Amygdala (tissue), 56 donors: ENCODE data around the gene NSUN4.
"Not testable (repeated sequence)": the region's sequence is repeated elsewhere in the genome, so short reads cannot be mapped to it uniquely, and the experiment has no call there.

Experiments
- DNase-seq, 56 donors: peaks; one replicate each; lab custom pipeline; 2025; lab: John Stamatoyannopoulos, UW

The NSUN4 gene

DNA sequence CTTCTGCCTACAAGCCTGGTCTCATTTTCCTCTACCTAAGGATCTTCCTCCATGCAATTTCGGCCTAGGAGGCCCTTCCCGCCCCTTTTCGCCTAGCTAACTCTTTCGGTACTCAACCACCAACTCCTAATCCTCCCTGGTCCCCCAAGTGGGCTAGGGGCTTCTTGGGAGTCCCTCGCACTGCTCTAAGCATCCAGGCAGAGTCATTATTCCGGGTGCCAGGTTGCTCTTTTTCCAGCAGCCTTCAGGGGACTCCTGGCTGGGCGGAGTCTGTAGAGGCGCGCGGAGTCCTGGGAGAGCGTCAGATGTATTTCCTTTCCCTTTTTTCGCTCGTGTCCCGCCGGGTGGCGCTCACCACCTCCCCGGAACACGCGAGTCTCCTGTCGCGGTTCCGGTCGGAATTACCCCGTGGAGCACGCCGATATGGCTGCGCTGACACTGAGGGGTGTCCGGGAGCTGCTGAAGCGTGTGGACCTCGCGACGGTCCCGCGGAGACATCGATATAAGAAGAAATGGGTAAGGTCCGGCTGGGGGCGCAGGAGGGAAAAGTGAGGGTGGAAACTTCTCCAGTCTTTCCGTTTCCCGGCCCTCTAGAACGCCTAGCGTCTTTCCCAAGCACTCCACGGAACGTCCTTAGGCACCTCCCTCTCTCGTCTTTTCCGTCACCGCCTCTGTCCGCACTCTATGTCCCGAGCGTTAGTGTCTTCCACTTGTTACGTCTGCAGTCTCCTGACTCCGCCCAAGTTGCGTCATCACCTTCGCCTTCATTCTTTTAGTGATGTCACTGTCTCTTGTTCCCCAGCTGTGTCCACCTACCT lies at the start of gene NSUN4:
NSUN4 (plus strand) TSS at position 404 of the 818 bp plus-strand sequence; CDS start at position 424, 20 bp downstream.
- peak; percentile 56 to 95 (median 86) for DNase-seq

- DNase-seq: no peak
Observed at GRCh38 chr1:46295306-46295705, 45.3 kb upstream of the NSUN4 start.

DNA sequence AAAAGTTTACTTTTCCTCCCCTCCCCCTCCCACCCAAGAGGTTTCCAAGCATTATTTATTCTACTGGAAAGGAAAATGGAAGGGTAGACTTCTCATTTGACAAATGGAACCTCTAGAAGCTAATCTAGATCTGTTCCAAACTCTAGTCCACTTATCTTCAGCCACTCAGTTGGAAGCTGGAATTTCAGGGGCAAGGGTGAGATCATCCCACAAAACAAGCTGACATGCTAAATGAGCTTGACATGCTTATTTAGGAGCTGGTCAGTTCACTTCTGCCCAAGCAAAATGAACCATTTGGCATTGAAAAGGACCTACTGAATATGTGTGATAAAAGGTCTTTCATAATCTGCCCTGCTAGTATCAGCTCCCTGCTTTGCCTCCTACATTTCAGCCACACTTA lies 42.2 kb upstream of the NSUN4 start:
- DNase-seq: no peak

GRCh38 chr1:46300673-46301405 lies 39.8 kb upstream of the NSUN4 start:
- no peak for DNase-seq

DNA sequence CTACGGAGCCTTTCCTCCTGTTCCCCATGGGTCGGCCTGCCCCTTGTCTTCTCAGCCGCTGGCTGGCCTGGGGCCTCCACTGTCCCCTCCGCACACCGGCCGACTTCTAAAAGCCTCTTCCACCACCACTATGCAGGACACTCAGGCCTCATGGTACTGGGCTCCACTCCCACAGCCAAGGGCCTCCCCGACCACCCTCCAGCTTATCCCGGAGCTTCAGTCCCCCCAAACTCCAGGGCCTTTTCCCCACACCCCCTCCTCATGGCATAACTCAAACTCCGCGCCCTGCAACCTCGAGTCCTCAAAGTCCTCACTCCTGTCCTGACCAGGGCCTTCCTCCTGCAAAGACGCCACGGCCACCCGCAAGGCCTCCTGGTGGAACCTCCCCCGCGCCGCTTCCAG lies 39.2 kb upstream of the NSUN4 start:
- DNase-seq: peak in 3 of 56 donors; percentile 2 to 27 (median 25)

- DNase-seq: peak in 31 of 56 donors; percentile 10 to 73 (median 46)
Observed at GRCh38 chr1:46301808-46302640, 38.6 kb upstream of the NSUN4 start.

GRCh38 chr1:46302641-46303037 lies 38.0 kb upstream of the NSUN4 start:
- peak in 15 of 56 donors; percentile 22 to 80 (median 61) for DNase-seq

DNA sequence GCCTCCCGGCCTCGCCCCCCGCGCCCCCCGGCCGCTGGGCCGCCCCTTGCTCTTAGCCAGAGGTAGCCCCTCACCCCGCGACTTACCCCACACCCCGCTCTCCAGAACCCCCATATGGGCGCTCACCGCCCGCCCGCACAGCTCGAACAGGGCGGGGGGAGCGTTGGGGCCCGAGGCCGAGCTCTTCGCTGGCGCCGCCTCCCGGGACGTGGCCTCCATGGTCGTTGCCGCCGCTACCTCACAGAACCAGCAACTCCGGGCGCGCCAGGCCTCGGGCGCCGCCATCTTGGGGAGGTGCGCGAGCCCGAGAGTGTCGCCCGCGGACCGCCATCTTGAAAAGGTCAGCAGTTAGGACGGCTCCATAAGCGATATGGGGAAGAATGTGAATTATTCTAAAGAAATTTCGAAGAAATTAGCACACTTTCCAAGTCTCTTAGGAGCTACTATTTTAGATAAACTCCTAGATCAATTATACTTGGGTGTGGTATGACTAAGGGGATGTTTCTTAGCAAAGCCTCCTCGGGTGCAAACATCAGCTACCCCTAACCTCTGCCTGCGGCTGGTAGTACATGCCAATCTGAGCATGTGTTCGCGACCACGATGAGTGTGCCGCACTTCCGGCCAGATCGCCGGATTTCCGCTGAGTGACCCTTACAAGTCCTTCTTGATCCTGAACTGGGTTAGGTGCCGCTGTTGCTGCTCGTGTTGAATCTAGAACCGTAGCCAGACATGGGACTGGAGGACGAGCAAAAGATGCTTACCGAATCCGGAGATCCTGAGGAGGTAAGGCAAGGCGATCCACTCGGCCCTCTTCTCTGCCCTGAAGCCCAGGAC lies 37.4 kb upstream of the NSUN4 start, which contains the start of the genes LRRC41 and UQCRH:
LRRC41 (minus strand) TSS at position 579 of the 834 bp plus-strand sequence; CDS start at position 285, 294 bp downstream.
UQCRH (plus strand) TSS at position 661 of the 834 bp plus-strand sequence; CDS start at position 730, 69 bp downstream.
- peak; percentile 47 to 97 (median 92) for DNase-seq

DNA sequence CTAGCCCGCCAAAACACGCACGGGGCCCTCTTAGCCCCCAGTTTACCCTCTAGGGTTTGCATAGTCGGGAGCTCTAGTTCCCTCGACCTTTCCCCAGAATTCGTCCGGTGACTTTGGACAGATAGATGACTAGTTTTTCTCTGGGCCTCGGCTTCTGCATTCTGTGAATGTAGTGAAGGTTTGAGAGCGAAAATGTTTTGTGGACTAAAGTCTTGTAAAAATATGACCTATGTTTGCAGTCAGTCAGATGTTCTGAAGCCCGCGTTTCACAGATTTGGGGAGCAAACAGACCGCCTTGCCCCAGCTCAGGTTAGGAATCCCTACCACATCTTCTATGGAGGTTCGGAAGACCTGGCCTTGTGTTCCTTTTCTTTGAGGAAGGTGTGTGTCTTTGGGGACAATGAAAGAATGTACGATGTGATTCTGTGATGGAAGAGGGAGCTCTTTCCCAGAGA lies 36.7 kb upstream of the NSUN4 start:
- DNase-seq: no peak

DNA sequence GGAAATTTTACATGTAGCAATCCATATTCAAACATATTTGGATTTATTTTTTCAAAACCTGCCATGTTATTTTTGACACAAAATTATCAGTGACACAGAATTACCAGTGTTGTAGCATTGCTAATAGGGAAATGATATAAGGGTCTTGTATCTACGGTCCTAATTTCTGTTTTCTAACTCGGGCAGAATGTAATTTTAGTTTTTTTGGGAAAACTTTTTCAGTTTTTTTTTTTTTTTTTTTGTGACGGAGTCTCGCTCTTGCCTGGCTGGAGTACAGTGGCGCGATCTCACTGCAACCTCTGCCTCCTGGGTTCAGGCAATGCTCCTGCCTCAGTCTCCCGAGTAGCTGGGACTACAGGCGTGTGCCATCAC lies 34.5 kb upstream of the NSUN4 start:
- DNase-seq: no peak

- DNase-seq: no peak
Observed at GRCh38 chr1:46309401-46310159, 31.0 kb upstream of the NSUN4 start.

DNA sequence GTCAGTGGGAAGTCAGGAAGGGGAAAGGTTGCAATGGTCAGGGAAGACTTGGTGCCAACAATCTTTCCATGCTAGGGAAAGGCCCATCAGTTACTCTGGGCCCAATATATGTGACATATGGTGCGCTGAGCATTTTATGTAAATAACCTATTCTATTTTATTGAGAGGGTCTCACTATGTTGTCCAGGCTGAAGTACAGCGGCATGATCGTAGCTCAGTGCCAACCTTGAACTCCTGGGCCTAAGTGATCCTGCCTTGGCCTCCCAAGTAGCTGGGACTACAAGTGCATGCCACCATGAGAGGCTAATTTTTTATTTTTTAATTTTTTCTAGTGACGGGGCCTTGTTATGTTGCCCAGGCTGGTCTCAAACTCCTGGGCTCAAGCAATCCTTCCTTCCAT lies 30.3 kb upstream of the NSUN4 start:
- no peak for DNase-seq

- no peak for DNase-seq
Observed at GRCh38 chr1:46315669-46316403, 24.8 kb upstream of the NSUN4 start.

DNA sequence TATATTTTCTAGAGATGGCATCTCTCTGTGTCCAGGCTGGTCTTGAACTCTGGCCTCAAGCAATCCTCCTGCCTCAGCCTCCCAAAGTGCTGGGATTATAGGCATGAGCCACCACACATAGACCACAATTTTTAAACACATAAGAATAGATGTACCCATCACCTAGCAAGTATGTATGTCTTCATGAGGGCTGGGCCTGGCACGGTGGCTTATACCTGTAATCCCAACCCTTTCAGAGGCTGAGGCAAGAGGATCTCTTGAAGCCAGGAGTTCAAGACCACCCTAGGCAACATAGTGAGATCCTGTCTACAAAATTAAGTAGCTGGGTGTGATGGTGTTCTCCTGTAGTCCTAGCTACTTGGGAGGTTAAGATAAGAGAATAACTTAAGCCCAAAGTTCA lies 23.3 kb upstream of the NSUN4 start:
- no peak for DNase-seq

DNA sequence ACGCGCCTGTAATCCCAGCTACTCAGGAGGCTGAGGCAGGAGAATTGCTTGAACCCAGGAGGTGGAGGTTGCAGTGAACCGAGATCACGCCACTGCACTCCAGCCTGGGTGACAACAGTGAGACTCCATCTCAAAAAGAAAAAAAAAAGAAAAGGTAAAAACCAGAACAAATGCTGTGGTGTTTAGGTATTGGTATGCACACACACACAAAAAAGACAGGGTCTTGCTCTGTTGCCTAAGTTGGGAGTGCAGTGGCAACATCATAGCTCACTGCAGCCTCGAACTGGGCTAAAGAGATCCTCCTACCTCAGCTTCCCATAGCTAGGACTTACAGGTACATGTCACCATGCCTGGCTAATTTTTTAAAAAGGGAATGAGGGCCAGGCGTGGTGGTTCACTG lies 21.3 kb upstream of the NSUN4 start:
- not testable (repeated sequence) for DNase-seq

- DNase-seq: not testable (repeated sequence)
Observed at GRCh38 chr1:46319960-46320914, 20.4 kb upstream of the NSUN4 start.

DNA sequence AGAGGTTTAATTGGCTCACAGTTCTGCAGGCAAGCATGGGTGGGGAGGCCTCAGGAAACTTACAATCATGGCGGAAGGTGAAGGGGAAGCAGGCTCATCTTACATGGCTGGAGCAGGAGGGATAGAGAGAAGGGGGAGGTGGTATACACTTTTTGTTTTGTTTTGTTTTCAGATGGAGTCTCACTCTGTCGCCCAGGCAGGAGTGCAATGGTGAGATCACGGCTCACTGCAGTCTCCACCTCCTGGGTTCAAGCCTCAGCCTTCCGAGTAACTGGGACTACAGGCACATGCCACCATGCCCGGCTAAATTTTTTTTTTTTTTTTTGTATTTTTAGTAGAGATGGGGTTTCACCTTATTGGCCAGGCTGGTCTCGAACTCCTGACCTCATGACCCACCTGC lies 18.4 kb upstream of the NSUN4 start:
- not testable (repeated sequence) for DNase-seq
